T-helper 2 cell treated with Interferon-gamma antibody and Interleukin-4, amounts not matched to agents 5 μg/mL and 100 μg/mL, for 36 hours (primary cell): ENCODE data around the gene ZFP36.

Experiments
- DNase-seq: peaks from one replicate; pipeline ENCODE4 v3.0.0; 2021; ENCODE audit warnings: low spot score
- H3K27ac Mint-ChIP-seq: one replicate; pipeline ENCODE4 v1.8.0; 2021; ENCODE audit warnings: mild to moderate bottlenecking, mixed read lengths
- H3K27me3 Mint-ChIP-seq: one replicate; pipeline ENCODE4 v1.8.0; 2021; ENCODE audit warnings: low read depth, mixed read lengths
- H3K36me3 Mint-ChIP-seq: one replicate; pipeline ENCODE4 v1.8.0; 2021; ENCODE audit warnings: low read depth, mixed read lengths
- H3K4me1 Mint-ChIP-seq: one replicate; pipeline ENCODE4 v1.8.0; 2021; ENCODE audit warnings: low read depth, mixed read lengths
- H3K4me3 Mint-ChIP-seq: one replicate; pipeline ENCODE4 v1.8.0; 2022; ENCODE audit warnings: mild to moderate bottlenecking, moderate library complexity, mixed read lengths
- H3K9me3 Mint-ChIP-seq: one replicate; pipeline ENCODE4 v1.8.0; 2021; ENCODE audit warnings: mixed read lengths

ZFP36 gene

DNA sequence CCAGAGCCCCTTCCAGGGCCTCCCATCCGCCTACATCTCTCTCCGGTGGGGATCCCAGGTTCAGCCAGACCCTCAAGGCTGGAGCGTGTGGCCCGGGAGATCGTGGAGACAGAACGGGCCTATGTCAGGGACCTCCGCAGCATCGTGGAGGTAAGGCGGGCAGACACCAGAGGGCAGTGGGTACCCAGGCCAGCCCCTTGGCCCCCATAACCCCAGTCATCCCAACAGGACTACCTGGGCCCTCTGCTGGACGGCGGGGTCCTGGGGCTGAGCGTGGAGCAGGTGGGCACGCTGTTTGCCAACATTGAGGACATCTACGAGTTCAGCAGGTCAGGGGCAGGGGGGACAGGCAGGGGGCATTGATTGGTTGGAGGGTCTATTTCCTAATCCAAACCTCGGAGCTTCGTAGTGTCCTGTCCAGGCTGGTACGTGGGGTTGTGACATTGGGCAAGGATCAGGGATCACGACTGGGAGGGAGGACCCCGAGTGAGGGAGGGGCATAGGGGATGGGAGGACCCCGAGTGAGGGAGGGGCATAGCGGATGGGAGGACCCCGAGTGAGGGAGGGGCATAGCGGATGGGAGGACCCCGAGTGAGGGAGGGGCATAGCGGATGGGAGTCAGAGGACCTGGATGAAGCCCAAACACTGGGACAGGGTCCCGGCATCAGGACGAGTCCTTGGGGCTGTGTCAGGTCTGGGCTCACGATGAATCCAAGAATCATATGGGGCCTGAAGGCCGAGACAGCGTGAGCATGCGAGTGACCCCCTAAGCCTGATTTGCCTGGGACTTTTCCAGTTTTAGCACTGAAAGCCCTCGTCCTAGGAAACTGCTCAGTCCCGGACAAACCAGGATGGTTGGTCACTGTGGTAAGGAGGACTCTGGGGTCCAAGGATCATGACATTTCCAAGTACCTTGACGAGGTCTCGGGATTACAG, 8.7 kb downstream of the ZFP36 start:
- peaks cover 4% of the 10 kb centered on the region for H3K27me3 Mint-ChIP-seq
- peaks cover 27% of the 10 kb centered on the region for H3K4me1 Mint-ChIP-seq
- no peak for DNase-seq
- no peak overlapping the region for H3K4me3 Mint-ChIP-seq
- H3K36me3 Mint-ChIP-seq: peaks cover 23% of the 10 kb centered on the region
- no peak overlapping the region for H3K27ac Mint-ChIP-seq
- no peaks in the 10 kb centered on the region for H3K9me3 Mint-ChIP-seq

GRCh38 chr19:39416152-39417120, 9.8 kb downstream of the ZFP36 start:
- H3K27me3 Mint-ChIP-seq: peaks cover 4% of the 10 kb centered on the region
- peaks cover 17% of the 10 kb centered on the region for H3K4me1 Mint-ChIP-seq
- no peak overlapping the region for H3K27ac Mint-ChIP-seq
- no peak overlapping the region for H3K4me3 Mint-ChIP-seq
- no peaks in the 10 kb centered on the region for H3K9me3 Mint-ChIP-seq
- peaks cover 15% of the 10 kb centered on the region for H3K36me3 Mint-ChIP-seq
- no peak for DNase-seq

DNA sequence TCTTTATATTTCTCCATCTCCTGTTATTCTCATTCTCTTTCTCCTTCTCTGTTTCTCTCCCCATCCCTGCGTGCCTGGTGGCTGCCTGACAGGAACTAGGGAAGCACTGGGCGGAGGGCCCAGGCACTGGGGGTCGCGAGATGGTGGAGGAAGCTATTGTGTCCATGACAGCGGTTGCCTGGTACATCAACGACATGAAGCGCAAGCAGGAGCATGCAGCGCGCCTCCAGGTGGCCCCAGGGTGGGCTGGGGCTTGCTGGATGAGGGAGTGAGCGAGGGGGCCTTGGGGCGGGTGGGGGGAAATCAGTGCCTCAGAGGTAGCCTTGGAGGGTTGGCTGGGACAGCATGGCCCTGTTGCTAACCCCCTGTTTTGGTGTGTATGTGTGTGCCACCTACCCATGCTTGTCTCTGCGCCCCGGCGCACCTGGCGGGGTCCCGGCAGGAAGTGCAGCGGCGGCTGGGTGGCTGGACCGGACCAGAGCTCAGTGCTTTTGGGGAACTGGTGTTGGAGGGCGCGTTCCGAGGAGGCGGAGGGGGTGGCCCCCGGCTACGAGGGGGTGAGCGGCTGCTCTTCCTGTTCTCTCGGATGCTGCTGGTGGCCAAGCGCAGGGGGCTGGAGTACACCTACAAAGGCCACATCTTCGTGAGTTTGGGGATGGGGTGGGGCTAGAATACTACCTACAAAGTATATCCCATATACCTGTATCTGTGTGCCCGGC, 11.0 kb downstream of the ZFP36 start:
- H3K9me3 Mint-ChIP-seq: no peaks in the 10 kb centered on the region
- peaks cover 14% of the 10 kb centered on the region for H3K36me3 Mint-ChIP-seq

DNA sequence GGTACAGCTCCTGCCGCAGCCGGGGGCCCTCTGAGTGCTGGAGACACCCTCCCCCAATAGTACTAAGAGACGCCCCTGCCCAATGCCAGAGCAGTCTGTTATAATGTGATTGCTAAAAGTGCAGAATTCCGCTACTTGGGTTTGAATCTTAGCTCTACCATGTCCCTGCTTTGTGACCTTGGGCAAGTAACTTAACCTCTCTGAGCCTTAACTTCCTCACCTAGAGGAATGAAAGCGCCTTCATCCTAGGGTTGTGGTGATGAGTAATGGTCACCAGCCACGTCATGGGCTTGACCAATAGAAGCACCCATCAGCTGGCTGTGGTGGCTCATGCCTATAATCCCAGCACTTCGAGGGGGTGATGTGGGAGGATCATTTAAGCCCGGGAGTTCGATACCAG, 12.4 kb downstream of the ZFP36 start:
- H3K36me3 Mint-ChIP-seq: peaks cover 21% of the 10 kb centered on the region
- no peak overlapping the region for H3K27ac Mint-ChIP-seq
- H3K27me3 Mint-ChIP-seq: no peaks in the 10 kb centered on the region
- no peak overlapping the region for H3K4me3 Mint-ChIP-seq
- no peaks in the 10 kb centered on the region for H3K9me3 Mint-ChIP-seq
- DNase-seq: no peak
- H3K4me1 Mint-ChIP-seq: peaks cover 7% of the 10 kb centered on the region

More for the DNA sequence above, 11.0 kb downstream of the ZFP36 start:
- Mint-ChIP-seq H3K4me1 (peaks cover 11% of the 10 kb centered on the region), H3K27me3 (no peaks in the 10 kb centered on the region), H3K4me3 (no peak overlapping the region), H3K27ac (no peak overlapping the region)
- DNase-seq: no peak

- Mint-ChIP-seq H3K9me3 (no peaks in the 10 kb centered on the region), H3K27me3 (no peaks in the 10 kb centered on the region), H3K27ac (no peak overlapping the region), H3K36me3 (peaks cover 26% of the 10 kb centered on the region), H3K4me1 (no peaks in the 10 kb centered on the region), H3K4me3 (no peak overlapping the region)
- no peak for DNase-seq
Observed at GRCh38 chr19:39420769-39421168, 14.1 kb downstream of the ZFP36 start.

DNA sequence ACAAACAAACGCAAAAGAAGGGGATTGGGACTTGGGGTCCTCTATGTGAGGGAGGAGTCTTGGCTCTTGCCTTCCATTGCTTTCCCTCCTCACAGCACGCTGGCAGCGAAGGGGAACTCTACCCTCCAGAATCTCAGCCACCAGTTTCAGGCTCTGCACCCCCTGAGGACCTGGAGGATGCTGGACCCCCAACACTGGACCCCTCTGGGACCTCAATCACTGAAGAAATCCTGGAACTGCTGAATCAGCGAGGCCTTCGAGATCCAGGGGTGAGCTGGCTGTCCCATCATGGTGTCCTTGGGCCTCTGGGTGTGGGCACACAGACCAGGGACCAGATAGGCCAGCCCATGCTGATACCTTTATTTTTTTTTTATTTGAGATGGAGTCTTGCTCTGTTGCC, 15.4 kb downstream of the ZFP36 start:
- H3K27ac Mint-ChIP-seq: no peak overlapping the region
- H3K4me3 Mint-ChIP-seq: no peak overlapping the region
- peaks cover 27% of the 10 kb centered on the region for H3K36me3 Mint-ChIP-seq
- H3K27me3 Mint-ChIP-seq: no peaks in the 10 kb centered on the region
- no peak for DNase-seq
- no peaks in the 10 kb centered on the region for H3K4me1 Mint-ChIP-seq
- H3K9me3 Mint-ChIP-seq: no peaks in the 10 kb centered on the region

GRCh38 chr19:39423258-39424086, 16.8 kb downstream of the ZFP36 start:
- Mint-ChIP-seq H3K9me3 (no peaks in the 10 kb centered on the region), H3K27ac (no peak overlapping the region), H3K36me3 (peaks cover 25% of the 10 kb centered on the region), H3K4me3 (no peak overlapping the region), H3K27me3 (no peaks in the 10 kb centered on the region), H3K4me1 (no peaks in the 10 kb centered on the region)
- DNase-seq: no peak

- H3K9me3 Mint-ChIP-seq: no peaks in the 10 kb centered on the region
- H3K4me1 Mint-ChIP-seq: no peaks in the 10 kb centered on the region
- no peak overlapping the region for H3K27ac Mint-ChIP-seq
- peaks cover 19% of the 10 kb centered on the region for H3K36me3 Mint-ChIP-seq
- DNase-seq: no peak
- no peak overlapping the region for H3K4me3 Mint-ChIP-seq
- no peaks in the 10 kb centered on the region for H3K27me3 Mint-ChIP-seq
Observed at GRCh38 chr19:39424934-39425333, 18.3 kb downstream of the ZFP36 start.

DNA sequence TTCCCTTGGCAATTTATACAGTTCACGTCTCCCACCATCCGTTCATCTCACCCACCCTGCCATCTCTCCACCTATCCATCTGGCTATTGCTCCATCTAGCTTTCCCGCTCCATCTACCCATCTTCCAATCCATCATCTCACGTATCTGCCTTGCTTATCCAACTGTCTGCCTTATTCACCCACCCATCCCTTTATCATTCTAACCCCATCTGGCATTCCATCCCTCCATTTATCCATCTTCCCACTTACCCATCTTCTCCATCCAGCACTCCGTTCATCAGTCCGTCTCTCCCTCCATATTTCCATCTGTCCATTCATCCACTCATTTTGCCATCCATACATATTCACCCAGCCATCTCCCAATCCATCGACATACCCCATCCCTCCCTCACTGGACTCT, 19.1 kb downstream of the ZFP36 start:
- no peaks in the 10 kb centered on the region for H3K9me3 Mint-ChIP-seq
- no peak overlapping the region for H3K27ac Mint-ChIP-seq
- DNase-seq: no peak
- no peaks in the 10 kb centered on the region for H3K27me3 Mint-ChIP-seq
- H3K4me3 Mint-ChIP-seq: no peak overlapping the region
- peaks cover 3% of the 10 kb centered on the region for H3K4me1 Mint-ChIP-seq
- peaks cover 19% of the 10 kb centered on the region for H3K36me3 Mint-ChIP-seq

DNA sequence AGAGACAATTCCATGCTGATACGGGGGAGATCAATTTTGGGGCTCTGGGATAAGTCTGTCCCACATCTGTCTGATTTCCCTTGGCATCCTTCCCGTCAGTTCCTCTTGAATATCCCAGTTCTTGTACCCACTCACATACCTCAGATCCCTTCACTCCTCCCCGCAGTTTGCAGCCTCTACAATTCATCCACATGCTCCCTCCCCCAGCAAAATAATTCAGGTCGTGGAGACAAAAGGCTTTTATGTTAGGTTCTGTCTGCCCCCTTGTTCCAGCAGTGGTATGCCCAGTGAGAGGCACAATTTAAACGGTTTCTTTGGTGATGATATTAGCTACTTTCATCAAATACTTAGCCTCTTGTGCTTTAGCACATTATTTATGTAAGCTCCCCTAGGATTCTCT, 19.5 kb downstream of the ZFP36 start:
- Mint-ChIP-seq H3K9me3 (no peaks in the 10 kb centered on the region), H3K4me3 (no peak overlapping the region), H3K27me3 (no peaks in the 10 kb centered on the region), H3K27ac (no peak overlapping the region), H3K36me3 (peaks cover 21% of the 10 kb centered on the region), H3K4me1 (peaks cover 7% of the 10 kb centered on the region)
- no peak for DNase-seq

DNA sequence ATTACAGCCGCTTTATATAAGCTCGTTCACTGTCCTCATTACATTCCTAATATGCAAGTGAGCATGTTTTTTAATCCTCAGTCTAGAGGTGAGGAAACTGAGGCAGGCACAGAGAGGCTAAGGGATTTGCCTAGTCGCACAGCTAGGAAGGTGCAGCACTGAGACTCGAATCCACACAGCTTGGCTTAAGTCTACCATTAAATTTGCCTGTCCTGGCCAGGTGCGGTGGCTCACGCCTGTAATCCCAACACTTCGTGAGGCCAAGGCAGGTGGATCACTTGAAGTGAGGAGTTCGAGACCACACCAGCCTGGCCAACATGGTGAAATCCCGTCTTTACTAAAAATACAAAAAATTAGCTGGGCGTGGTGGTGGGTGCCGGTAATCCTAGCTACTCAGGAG, 21.1 kb downstream of the ZFP36 start:
- H3K9me3 Mint-ChIP-seq: no peaks in the 10 kb centered on the region
- no peaks in the 10 kb centered on the region for H3K27me3 Mint-ChIP-seq
- peaks cover 25% of the 10 kb centered on the region for H3K36me3 Mint-ChIP-seq
- DNase-seq: no peak
- H3K4me1 Mint-ChIP-seq: peaks cover 8% of the 10 kb centered on the region
- H3K27ac Mint-ChIP-seq: no peak overlapping the region
- no peak overlapping the region for H3K4me3 Mint-ChIP-seq

GRCh38 chr19:39428283-39429112, 21.9 kb downstream of the ZFP36 start:
- no peaks in the 10 kb centered on the region for H3K27me3 Mint-ChIP-seq
- H3K9me3 Mint-ChIP-seq: no peaks in the 10 kb centered on the region
- no peak overlapping the region for H3K4me3 Mint-ChIP-seq
- no peak for DNase-seq
- no peak overlapping the region for H3K27ac Mint-ChIP-seq
- peaks cover 13% of the 10 kb centered on the region for H3K4me1 Mint-ChIP-seq
- peaks cover 29% of the 10 kb centered on the region for H3K36me3 Mint-ChIP-seq
